Lower lobe of right lung (tissue), 2 donors: ENCODE data around the gene ZNF584. TPM values are rescaled to one million over a fixed set of nuclear protein-coding genes. Genes with fewer than 3 reads are reported as not detected.

Experiments used
- ATAC-seq, 2 donors: fragments of 200-7000 bp; cut with Tn5 transposase; one replicate each; pipeline ENCODE4 v1.9.1; 2020 to 2022; ENCODE audit warnings: mild to moderate bottlenecking in 2 of 2, moderate library complexity in 2 of 2
- DNase-seq: peaks from one replicate; pipeline ENCODE4 v3.0.0-alpha.2; 2020
- H3K27ac ChIP-seq: fragments of 200-600 bp; one replicate; pipeline ENCODE4 v1.8.0; 2022
- H3K27me3 ChIP-seq: fragments of 200-600 bp; one replicate; pipeline ENCODE4 v1.8.0; 2022; ENCODE audit warnings: low read depth
- H3K36me3 ChIP-seq: fragments of 200-600 bp; one replicate; pipeline ENCODE4 v1.8.0; 2022; ENCODE audit warnings: mild to moderate bottlenecking
- H3K4me1 ChIP-seq: fragments of 200-600 bp; one replicate; pipeline ENCODE4 v1.8.0; 2022
- H3K4me3 ChIP-seq: fragments of 200-600 bp; one replicate; pipeline ENCODE4 v1.8.0; 2022; ENCODE audit warnings: mild to moderate bottlenecking
- H3K9me3 ChIP-seq: fragments of 200-600 bp; one replicate; pipeline ENCODE4 v1.8.0; 2022
- CTCF ChIP-seq: fragments of 200-600 bp; IDR thresholded peaks from one replicate; pipeline ENCODE4 v1.8.0; 2022; ENCODE audit warnings: antibody characterized with exemption, mild to moderate bottlenecking
- intact Hi-C: fragments of 100-400 bp; cut with DNase I; formaldehyde crosslinking; loops from one replicate; pipeline ENCODE4 v1.11.0; 2022
- total RNA-seq: library from RNA; stranded (reverse); fragmentation: NEBNext Ultra II Directional; extraction: Animal tissue kit (Norgen Biotek cat#: 25700); gene quantifications from one replicate; pipeline ENCODE4 v1.2.1, GENCODE V29; 2021
- donor health status: DM: no; HTN: yes; CAD: no; lungs with severe emphysema.

The ZNF584 gene
- total RNA-seq, 1 donor from 2014 or later: 10.0 TPM

DNA sequence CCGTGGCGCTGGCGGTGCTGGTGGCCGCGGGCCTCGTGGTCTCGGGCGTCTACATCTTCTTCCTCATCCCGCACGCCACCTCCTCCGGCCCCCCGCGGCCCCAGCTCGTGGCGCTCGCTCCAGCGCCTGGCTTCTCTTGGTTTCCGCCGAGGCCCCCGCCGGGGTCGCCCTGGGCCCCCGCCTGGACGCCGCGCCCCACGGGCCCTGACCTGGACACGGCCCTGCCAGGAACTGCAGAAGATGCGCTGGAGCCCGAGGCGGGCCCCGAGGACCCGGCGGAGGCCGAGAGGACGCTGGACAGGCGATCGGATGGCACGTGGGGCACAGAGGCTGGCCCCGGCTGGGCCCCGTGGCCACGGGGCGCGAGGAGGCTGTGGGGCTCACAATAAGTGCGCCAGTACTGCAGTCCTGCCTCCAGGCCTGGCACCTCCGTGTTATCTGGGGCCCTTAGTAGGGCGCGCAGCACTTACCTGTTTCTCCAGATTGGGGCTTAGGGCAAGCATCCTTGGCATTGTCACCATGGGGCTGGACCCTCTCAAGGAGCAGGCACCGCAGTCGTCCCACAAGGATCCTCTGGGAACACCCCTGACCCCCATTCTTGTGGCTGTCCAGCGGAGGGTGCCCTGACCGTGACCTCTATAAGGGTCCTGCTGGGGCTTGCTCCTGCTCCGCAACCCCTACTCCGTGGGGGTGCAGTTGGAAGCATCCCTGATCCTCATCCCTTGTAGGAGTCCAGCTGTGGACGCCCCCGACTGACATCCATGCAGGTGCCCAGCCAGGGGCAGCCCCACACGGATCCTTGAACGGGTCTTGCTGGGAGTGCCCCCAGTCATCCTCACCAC is 11.5 kb upstream of the ZNF584 start:
- Histone ChIP-seq H3K36me3 (peaks cover 33% of the 10 kb centered on the region), H3K27me3 (peaks cover 18% of the 10 kb centered on the region), H3K4me1 (peaks cover 12% of the 10 kb centered on the region), H3K9me3 (no peaks in the 10 kb centered on the region), H3K4me3 (no peak overlapping the region), H3K27ac (no peak overlapping the region)
- ATAC-seq (no peak), DNase-seq (no peak)
- intact Hi-C loops: no loop called here
- TF ChIP-seq CTCF: no peak

GRCh38 chr19:58397533-58398037 is 10.9 kb upstream of the ZNF584 start:
- Histone ChIP-seq H3K27me3 (peaks cover 18% of the 10 kb centered on the region), H3K4me3 (no peak overlapping the region), H3K4me1 (peaks cover 16% of the 10 kb centered on the region), H3K9me3 (no peaks in the 10 kb centered on the region), H3K36me3 (peaks cover 27% of the 10 kb centered on the region), H3K27ac (no peak overlapping the region)
- ATAC-seq: no peak
- intact Hi-C loops: no loop called here
- no peak for TF ChIP-seq CTCF
- DNase-seq: no peak

GRCh38 chr19:58398087-58398486 is 10.4 kb upstream of the ZNF584 start:
- no peak overlapping the region for H3K4me3 ChIP-seq
- intact Hi-C loops: no loop called here
- H3K4me1 ChIP-seq: peaks cover 16% of the 10 kb centered on the region
- peaks cover 22% of the 10 kb centered on the region for H3K36me3 ChIP-seq
- no peak for TF ChIP-seq CTCF
- H3K27me3 ChIP-seq: peaks cover 18% of the 10 kb centered on the region
- DNase-seq (no peak), ATAC-seq (no peak)
- no peak overlapping the region for H3K27ac ChIP-seq
- H3K9me3 ChIP-seq: no peaks in the 10 kb centered on the region

DNA sequence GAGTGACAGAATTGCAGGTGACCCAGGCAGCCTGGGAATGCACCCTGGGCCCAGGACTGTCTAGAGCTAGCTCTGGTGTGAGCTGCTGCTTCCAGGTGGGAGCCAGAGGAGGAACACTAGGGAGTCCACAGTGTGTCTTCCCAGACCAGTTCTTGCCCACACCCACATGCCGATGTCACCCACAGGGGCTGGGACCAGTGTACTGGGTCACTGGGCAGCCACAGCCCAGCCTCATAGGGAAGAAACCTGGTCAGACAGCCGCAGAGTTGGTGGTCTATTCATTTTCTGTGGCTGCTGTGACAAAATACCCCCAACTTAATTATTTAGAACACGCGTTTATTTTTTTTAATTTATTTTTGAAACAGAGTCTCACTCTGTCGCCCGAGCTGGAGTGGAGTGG is 9.9 kb upstream of the ZNF584 start:
- peaks cover 18% of the 10 kb centered on the region for H3K36me3 ChIP-seq
- DNase-seq (no peak), ATAC-seq (no peak)
- peaks cover 16% of the 10 kb centered on the region for H3K4me1 ChIP-seq
- no peak overlapping the region for H3K27ac ChIP-seq
- intact Hi-C loops: no loop called here
- H3K9me3 ChIP-seq: no peaks in the 10 kb centered on the region
- H3K4me3 ChIP-seq: no peak overlapping the region
- TF ChIP-seq CTCF: no peak
- H3K27me3 ChIP-seq: peaks cover 18% of the 10 kb centered on the region

GRCh38 chr19:58399903-58400302 is 8.5 kb upstream of the ZNF584 start:
- Histone ChIP-seq H3K27ac (no peak overlapping the region), H3K27me3 (peaks cover 18% of the 10 kb centered on the region), H3K4me1 (peaks cover 16% of the 10 kb centered on the region), H3K36me3 (peaks cover 4% of the 10 kb centered on the region), H3K4me3 (no peak overlapping the region), H3K9me3 (no peaks in the 10 kb centered on the region)
- no peak for ATAC-seq
- no peak for TF ChIP-seq CTCF
- DNase-seq: no peak
- intact Hi-C loops: no loop called here
